RPMI8226 (cell line): Measurements from ENCODE around the gene SATB2.

Experiments
- DNase-seq: peaks from one replicate; pipeline ENCODE4 v3.0.0-alpha.2; 2015

The SATB2 gene

DNA sequence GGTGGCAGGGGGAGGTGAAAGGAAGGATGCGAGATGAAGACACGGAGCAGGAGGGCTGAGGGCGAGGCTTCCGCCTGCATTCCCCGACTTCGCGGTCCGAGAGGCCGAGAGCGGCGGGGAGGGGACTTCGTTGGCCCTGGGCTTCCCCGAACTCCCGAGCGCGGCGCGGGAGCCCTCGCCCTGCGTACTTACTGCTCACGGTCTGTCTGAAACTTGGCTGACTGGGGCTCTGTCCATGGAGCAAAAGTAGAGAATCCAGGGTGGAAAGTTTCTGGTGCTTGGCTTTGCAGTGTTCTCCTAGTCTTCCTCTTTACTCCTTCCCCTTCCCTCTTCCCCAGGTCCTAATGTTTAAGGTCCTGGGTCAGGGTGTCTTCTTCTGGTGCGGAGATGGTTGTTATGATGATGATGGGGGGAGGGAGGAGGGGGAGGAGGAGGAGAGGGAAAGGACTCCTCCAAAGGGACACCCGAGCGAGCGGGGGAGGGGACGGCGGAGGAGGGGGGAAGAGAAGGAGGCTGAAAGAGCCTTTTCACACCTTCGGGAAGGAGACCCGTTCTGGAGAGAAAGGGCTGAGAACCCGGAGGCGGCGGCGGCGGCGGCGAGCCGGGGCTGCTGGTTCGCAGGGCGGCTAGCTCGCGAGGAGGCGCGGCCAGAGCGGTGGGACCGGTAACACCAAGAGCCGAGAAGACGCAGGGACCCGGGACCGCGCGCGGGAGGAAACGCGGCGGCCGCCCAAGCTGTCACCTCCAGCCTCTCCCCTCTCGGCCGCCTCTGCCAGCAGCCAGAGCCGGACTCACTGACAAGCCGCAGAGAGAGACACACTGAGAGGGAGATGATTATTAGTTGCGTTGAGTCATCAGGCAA is at the start of gene SATB2:
SATB2 (minus strand) TSS at position 793 of the 862 bp plus-strand sequence. CDS start 1,902 bp downstream, outside the sequence.
- DNase-seq: peak; percentile 37

DNA sequence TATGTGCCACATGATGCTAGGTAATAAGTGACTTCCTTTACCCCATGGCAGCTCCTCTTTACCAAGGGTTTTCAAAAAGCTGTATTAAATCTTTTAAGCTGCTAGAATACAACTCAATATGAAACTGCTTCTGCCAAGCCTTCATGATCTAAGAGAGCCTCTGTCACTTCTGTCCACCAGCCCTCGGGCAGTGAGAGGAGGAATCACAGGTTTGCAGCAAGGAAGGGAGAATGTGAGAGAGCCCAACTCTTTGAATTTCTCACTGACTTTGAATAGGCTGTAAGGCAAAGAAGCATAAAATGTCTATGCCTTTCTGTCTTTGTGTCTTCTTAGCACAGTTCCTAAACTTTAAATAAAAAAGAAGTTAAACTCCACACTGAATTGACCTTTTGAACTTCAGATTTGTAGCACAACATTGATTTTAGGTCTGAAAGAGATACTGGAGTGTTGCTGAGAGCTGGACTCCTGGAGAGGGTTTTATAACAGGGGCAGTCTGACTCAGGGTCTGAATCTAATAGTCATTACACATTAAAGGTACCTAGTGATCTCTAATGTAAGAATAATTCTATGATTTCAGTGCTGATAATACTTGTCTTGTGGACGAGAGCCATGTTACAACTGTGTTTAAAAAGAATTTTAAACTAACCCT is 48.1 kb upstream of the SATB2 start:
- DNase-seq: no peak

DNA sequence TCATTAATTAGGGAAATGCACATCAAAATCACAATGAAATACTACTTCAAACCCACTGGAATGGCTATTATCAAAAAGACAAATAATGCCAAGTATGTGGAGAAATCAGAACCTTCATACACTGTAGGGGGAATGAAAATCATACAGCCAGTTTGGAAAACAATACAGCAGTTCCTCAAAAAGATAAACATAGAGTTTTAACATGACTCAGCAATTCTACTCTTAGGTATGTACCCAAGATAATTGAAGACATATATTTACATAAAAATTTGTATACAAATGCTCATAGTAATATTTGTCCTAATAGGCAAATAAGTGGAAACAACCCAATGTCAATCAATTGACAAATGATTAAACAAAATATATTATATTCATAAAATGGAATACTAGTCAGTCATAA is 45.4 kb upstream of the SATB2 start:
- no peak for DNase-seq

DNA sequence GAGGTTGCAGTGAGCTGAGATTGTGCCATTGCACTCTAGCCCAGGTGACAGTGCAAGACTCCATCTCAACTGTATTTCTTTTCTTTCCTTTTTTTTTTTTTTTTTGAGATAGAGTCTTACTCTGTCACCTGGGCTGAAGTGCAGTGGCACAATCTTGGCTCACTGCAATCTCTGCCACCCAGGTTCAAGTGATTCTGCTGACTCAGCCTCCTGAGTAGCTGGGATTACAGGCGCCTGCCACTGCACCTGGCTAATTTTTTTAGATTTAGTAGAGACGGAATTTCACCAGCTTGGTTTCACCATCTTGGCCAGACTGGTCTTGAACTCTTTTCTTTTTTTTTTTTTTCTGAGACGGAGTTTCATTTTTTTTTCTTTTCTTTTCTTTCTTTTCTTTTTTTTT is 41.3 kb upstream of the SATB2 start:
- DNase-seq: peak; percentile 5

DNA sequence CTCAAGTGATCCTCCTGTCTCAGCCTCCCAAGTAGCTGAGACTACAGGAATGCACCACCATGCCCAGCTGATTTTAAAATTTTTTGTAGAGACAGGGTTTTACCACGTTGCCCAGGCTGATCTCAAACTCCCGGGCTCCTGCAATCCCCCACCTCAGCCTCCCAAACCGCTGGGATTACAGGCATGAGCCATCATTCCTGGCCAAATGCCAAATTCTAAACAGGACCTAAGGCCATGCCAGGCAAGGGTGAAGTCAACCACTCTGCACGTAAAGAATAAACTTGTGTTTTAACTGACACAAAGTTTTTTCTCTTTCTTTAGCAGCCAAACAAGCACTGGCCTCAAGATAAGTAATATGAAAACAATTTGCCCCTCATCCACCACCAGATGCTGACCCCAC is 37.4 kb upstream of the SATB2 start:
- DNase-seq: no peak

DNA sequence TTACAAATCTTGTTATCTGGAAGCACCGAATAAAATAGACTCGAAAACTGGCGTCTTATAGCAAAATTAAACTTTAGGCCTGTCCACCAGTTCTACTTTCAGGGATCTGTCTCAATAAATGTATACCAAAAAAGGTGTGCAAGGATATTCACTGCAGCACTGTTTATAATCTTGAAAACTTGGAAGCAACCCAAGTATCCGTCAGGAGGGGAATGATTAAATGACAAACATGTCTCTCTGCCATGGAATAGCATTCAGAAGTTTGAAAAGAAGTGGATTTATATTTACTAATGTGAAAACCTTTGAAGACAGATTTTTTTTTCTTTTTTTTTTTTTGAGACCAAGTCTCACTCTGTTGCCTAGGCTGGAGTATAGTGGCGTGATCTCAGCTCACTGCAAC is 32.3 kb upstream of the SATB2 start:
- no peak for DNase-seq

DNA sequence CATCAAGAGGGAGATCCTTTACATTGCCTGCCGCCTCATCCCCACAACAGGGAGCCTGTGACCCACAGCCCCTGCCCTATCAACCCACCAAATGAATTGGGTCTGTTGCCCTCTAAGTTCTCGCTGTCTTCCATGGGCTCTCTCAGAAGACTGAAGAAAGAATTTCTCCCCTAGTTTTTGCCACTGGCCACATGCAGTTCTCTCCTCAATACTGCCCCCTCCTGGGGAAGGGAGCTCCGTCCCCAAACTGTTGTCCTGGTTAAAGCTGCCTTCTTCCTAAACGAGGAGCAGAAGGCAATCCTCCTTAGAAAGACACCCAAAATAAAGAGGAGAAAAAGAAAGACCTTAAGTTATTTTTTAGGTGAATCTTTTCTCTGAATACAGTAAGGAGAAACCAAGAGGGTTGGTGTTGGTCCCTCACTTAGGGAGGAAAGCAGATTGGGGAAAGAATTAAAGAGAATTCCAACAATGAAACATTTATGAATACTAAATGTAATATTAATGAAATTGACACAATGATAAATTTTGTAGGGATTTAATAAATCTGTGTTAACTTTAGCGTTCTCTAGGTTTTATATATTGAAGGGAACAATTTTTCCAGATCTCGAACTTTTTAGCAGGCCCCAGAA is 31.1 kb upstream of the SATB2 start:
- peak; percentile 63 for DNase-seq

DNA sequence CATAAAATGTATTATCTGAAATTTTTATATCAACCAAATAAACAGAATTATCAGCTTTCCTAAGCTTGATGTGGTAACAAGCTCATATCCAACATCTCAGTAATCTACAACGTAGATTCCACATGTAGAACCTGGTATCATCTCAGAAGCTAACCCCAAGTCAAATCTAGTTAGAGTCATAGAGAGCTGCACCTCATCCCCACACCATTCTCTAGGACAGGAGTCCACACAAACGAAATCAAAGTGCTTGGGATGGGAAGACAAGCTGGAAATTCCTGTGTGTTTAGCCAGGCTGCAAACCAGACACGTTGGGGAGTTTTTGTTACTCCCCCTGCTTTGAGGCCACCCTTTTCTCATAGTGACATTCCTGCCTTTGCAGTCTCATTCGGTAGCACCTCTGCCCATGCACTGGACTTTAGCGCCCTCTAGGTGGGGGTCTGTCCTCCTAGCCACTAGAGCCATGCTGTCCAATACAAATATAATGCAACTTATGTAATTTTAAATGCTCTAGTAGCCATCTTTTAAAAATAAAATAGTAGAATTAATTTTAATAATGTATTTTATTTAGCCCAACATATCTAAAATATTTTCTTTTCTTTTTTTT is 28.1 kb upstream of the SATB2 start:
- DNase-seq: peak; percentile 63

DNA sequence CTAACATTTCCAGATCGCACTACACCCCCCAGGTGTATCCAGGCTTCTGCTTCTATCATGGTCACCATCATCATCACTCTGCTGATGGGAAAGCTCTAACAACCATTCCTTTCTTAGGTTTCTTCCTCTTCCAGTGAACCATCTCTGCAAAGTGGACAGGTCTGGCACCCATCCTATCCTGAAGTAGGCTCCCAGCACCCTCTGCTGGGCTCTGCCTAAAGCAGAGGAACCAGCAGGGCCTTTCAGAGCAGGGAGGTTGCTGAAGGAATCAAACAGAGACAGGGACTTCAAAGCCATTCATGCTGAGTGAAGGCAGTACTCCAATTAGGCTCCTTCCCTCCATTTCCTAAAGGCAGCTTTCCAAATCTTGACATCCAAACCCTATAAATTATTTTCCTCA is 27.2 kb upstream of the SATB2 start:
- DNase-seq: no peak

DNA sequence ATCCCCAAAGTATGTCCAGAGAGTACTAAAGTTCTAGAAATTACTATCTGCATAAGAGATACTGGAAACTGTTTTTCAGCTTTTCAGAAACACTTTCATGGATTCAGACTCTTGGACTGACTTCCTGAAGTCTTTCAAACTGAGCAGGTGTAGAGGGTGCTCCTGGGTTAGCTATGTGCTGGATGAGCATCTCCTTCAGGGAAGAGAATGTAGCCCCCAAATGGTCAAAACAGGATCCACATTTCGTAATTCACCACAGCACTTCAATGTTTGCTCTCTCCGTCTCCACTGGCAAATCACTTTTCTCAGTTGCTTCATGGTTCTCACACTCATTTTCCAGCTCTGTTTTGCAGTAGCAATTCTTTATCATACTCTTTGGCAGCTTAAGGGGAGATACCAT is 23.2 kb upstream of the SATB2 start:
- no peak for DNase-seq

DNA sequence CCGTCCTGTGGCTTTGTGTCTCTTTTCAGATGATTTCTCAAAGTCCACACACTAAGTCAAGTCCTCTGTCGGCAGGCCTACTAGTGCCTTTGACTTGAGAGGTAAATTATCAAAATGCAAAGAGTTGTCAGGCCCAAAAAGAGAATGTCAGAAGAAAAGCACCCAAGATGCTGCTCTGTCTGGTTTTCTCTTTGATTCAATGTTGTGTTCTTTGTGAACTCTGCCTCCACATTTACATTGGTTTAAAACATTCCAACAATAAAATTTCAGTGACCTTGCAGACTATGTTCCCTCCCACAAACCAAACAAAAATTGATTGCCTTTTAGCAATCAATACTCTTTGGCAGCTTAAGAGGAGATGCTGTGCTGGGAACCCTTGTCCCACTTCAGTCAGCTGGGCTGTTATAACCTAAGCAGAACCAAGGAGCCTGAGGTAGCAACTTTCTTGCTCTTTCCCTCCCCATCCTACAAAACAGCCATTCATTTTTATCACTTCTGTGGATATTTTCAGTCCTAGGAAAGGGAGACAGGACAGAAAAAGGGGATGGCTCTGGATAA is 19.6 kb upstream of the SATB2 start:
- no peak for DNase-seq

DNA sequence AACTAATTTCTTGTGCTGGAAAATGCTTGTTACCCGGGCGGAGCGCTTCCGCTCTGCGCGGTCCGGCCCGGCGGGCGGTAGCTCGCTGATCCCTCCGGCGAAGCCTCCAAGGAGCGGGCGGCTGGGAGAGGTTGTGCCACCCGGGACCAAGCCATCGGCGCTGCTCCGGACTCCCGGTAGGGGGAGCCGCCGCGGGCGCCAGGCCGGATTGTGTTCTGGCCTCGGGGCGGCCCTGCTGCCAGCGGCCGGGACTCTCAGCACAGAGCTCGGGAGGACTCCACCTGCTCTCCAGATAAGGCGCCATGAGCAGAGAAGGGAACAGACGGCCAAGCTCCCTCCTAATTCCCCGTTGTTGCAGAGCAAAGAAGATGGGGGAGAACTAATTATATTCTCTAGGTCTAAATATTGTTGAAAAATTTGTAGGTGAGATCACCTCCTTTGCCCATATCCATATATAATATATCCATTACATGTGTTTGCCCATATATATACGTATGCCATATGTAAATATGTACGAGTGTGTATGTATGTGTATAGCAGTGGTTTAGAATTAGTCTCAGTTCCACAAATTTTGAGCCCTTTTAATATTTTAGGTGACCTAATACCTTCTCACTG is 13.8 kb upstream of the SATB2 start:
- peak; percentile 57 for DNase-seq

DNA sequence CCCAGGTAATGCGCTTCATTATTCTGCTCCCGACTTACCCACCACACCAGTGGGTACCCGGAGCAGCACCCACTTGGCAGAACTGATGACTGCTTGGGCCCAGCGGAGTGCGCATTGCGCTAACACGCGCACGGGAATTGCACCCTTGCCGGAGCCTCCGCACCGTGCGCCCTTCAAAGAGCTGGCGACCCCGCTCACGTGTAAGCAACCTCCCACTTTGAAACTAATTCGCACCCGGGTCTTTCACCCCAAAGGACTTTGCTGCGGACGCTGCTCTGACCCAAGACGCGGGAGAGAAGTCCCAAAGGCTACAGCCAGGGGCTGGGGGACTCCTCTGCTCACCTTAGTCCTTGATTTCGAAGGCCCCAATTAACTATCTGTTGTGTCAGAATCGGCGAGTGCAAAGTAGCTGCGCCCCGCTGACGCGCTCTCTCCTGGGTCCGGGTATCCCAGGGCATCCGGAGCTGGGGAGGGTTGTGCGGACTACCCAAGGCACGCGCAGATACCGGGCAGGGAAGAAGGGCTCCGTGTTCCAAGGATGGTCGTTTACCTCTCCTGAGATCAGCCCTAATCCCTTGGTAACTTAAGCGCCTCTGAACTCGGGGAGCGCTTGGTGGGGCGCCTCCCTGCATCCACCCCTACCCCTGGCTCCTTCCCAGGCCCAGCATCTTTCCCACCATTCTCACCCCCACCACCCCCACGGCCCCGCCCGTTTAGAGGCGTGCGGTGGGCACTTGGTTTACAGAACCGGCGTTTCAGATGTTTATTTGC is 13.1 kb upstream of the SATB2 start:
- DNase-seq: no peak

DNA sequence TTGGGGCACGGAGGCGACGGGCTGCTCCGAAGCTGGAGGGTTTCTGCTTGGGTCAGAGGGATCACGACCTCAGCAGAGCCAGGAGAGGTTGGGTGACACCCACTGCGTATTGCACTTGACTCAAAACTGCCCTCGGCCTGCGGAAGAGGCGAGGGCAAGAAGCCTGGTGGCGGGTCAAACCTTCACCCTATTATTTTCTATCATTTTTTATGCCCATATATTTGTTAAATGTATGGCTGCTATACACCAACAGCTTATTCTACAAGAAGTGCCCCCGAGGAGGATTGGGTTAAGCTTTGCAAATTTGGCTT is 12.6 kb upstream of the SATB2 start:
- DNase-seq: no peak

DNA sequence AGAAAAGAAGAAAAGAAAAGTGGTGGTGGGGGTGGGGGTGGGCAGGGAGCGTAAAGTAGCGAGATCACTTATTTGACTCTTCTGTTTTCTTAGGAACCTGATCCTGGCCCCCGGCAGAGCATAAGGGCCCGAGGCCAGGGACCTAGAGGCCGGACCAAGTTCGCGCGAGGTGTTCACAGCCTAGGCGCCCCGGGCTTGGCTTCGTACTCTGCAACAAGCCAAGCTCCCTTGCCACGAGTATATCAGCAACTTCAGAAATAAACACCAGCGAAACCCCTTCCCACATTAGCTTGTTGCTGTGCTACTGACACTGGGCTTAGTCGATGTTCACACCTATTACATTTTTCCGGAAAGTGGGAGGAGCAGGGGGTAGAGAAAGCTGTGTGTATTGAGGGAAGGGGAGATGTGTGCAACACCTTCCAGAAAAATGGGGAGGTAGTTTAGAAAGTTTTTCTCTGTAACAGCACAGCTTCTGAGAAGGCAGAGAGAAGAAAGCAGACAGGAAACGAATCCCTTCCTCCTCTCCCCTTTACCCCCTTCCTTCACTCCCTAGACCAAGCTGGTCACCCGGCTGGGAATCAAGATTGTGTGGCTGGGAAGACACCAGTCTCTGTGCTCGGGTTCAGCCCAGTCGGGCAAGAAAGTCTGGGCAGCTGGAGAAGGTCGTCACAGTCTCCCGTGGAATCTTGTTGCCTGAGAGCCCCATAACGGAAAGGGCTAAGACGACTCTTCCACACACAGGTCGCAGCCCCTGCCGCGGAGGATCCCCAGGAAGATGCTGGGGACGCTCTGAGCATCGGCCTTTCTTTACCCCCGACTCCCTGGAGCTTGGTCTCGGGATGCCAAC is 12.0 kb upstream of the SATB2 start:
- no peak for DNase-seq

DNA sequence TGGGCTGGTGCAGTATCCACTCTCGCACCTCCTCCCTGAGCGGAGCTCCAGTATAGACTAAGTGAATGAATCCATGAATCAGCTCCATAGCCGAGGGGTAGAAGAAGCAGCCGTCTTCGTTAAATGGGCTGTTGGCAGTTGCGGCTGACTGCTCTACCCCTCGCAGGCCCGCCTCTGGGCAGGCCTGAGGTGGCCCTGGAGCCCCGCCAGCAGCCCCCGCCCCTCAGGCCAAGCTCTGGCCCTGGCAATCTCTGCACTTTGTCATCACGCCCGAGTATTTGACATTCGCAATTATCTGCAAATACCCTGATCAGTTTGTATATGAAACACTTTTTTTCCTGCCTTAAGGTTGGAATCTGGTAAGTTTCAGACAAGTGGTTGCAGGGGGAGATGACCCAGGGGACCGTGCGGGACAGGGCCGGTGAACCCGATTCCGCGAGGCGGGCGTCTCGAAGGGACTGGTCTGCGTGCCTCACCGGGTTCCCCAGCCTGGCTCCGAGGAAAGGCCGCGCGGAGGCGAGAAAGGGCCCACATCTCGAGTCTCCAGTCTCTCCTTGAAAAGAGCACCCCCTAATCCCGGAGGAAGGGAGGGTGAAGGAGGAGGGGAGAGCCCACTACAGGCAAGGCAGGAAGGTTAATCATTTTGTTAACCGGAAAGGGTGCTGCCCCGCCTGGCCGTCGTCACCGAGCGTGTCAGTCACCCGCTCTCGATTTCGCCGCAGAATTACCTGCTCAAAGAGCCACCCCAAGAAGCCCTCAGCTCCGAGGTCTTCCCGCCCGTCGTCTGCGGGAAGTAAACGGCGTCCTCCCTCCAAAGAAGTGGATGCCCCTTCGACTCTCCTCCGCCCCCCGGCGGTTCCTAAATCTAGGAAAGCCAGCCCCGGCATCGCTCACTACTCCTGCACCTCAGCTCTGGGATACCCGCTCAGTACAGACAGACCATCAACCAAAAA is 11.1 kb upstream of the SATB2 start:
- no peak for DNase-seq

DNA sequence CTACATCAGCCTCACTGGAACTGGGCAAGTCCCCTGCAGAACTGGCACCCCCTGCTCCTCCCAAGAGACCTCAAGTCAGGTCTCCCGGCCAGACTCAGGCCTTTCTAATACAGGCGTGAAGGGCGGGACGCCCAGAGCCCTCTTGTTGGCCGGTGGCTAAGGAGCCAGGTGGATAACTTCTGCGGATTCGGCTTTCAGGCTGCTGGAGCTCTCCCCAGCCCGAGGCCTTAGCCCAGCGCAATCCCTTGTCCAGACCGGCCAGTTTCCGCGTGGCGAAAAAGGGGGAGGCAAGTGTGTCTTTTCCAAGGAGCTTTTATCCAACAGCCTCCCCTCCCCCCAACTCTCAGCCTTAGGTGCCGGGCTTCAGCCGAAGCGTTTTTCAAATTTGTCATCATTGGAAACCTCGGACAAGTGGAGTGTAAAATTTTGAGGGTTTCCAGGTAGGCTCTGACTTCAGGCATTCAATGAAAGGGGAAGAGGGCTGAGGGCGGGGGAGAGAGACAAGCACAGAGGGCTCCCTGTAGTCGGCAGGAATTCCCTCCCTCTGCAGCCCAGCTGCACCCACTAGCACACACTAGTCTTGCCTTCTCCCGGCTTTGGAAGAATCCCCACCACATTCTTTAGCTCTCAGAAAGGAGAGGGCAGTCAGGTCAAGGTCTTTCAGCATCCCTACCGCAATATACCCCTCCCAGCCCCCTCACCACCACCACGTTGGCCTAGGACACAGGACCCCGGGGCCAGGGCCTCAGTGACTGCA is 9.5 kb upstream of the SATB2 start:
- DNase-seq: no peak

DNA sequence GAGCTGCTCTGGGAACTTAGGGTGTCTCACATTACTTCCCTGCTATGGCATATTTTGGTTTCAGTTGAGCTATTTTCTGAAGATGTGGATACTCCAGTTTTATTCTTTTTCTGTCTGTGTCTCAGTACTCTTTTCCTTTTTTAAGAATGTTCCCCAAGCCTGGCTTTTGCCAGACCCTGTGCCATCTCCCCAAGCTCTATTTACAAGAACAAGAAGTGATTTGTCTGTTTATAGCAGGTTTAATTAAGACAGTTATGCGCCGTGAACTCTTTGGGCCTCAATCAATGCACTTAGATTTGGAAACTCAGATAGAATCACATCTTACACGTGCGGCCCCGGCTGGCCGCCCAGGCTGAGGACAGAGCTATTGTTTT is 8.9 kb upstream of the SATB2 start:
- DNase-seq: no peak

DNA sequence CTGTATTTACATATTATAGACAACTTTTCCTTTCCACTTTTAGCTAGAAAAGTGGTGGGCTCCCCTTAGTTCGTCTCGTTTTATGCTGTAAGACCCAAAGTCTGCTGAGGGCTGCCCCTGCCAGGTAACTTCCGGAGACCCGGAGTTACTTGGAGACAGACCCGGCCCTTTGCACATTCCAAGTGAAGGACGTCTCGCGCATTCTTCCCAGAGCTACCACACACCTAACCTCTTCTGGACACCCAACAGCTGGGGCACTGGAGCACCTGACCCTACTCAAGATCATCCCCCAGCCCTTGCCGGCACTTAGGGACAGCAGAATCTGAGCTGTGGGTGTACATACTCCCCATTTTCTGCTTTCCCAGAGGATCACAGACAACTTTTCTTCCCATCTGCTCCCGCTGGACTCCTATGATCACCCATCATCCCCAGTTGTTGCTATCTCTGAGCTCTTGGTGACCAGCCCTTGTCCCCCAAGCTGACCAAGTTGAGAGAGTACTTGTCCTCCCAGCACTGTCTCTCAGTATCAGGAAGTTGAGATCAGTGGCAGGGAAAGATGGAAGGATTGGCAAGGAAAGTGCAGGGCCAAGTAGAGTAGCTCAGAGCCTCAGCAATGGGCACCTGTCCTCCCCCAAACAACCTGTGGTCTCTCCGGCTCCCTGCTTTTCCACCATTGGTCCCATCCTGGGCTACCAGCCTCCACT is 8.4 kb upstream of the SATB2 start:
- no peak for DNase-seq
